Stomach (tissue), 9 donors: ENCODE results near the gene CRYGB. TPM values are rescaled to one million over a fixed set of nuclear protein-coding genes. Genes with fewer than 3 reads are reported as not detected.
"Not testable (repeated sequence)": the region's sequence is repeated elsewhere in the genome, so short reads cannot be mapped to it uniquely, and the experiment has no call there.

Source experiments
- DNase-seq, 2 donors: peaks; one replicate each; pipeline versions ENCODE4 v3.0.0 to v3.0.0-alpha.2; 2013 to 2019
- H3K27ac ChIP-seq, 5 donors: fragments of 200-600 bp in 4 of 5; sonication (generic) in 4 of 5; one replicate each; pipeline ENCODE4 v1.5.1; 2013 to 2019; ENCODE audit warnings: mild to moderate bottlenecking in 1 of 5, moderate library complexity in 1 of 5
- H3K27me3 ChIP-seq, 3 donors: fragments of 200-600 bp; sonication (generic); one replicate each; pipeline ENCODE4 v1.5.1; 2017 to 2019; ENCODE audit warnings: mixed run types in 1 of 3
- H3K36me3 ChIP-seq, 4 donors: fragments of 200-600 bp; sonication (generic); 1 replicate in 3 of 4; 2 replicates in 1 of 4; pipeline ENCODE4 v1.5.1; 2016 to 2019
- H3K4me1 ChIP-seq, 4 donors: fragments of 200-600 bp; sonication (generic); one replicate each; pipeline ENCODE4 v1.5.1; 2016 to 2019
- H3K4me3 ChIP-seq, 4 donors: fragments of 200-600 bp; sonication (generic) in 3 of 4; one replicate each; pipeline ENCODE4 v1.5.1; 2016 to 2019; ENCODE audit warnings: mild to moderate bottlenecking in 1 of 4
- H3K9me3 ChIP-seq, 4 donors: fragments of 200-600 bp; sonication (generic); one replicate each; pipeline ENCODE4 v1.5.1; 2016 to 2019
- CTCF ChIP-seq, 7 experiments: fragments of 450-650 bp in 4 of 7; fragments of 200-600 bp in 3 of 7; sonication (generic) in 3 of 7; IDR thresholded peaks; one replicate each; pipeline ENCODE4 v1.5.1; 2016 to 2019; ENCODE audit warnings: antibody characterized with exemption in 7 of 7, control low read depth in 2 of 7, mild to moderate bottlenecking in 1 of 7
- EP300 ChIP-seq: sonication (generic); formaldehyde crosslinking; IDR thresholded peaks from one replicate; pipeline ENCODE4 v1.6.1; 2017; ENCODE audit warnings: antibody characterized with exemption
- POLR2A ChIP-seq, 4 donors: fragments of 450-650 bp; IDR thresholded peaks; one replicate each; pipeline ENCODE4 v1.6.1; 2016; ENCODE audit warnings: antibody characterized with exemption in 4 of 4, control low read depth in 2 of 4, mild to moderate bottlenecking in 1 of 4, moderate library complexity in 1 of 4
- POLR2AphosphoS5 ChIP-seq, 3 donors: sonication (generic); formaldehyde crosslinking; IDR thresholded peaks; one replicate each; pipeline ENCODE4 v1.6.1; 2016; ENCODE audit warnings: antibody characterized with exemption in 3 of 3
- WGBS, 5 donors: extraction: QIAGEN DNeasy Blood & Tissue Kit in 3 of 5; methylation state at CpG; one replicate each; pipeline versions ENCODE4 v1.1.5 to v1.1.7; 2013 to 2018; 5-methylcytosine and 5-hydroxymethylcytosine counted together
- intact Hi-C: fragments of 100-400 bp; cut with DNase I; formaldehyde crosslinking; loops from one replicate; pipeline ENCODE4 v1.15.1; 2023; ENCODE audit warnings: low total_unique reads
- polyA plus RNA-seq, 3 donors: library from polyadenylated mRNA; stranded (reverse); fragments of 200-250 nt; gene quantifications; one replicate each; pipeline ENCODE4 v1.2.3, GENCODE V29; 2013
- total RNA-seq, 5 donors: library from RNA; depleted of rRNA; stranded (reverse); fragments of >200 nt; gene quantifications; one replicate each; pipeline versions ENCODE4 v1.1.0 to v1.2.3, GENCODE V29; 2014 to 2016
- donor health status: healthy with polysubstance abuse.
- donor health status: Bipolar disorder and iron deficiency.
- donor health status: healthy.

Gene CRYGB
- total and polyA plus RNA-seq, 8 donors = not detected

- TF ChIP-seq POLR2AphosphoS5 (IDR thresholded peaks at IDR 0.05) (no peak), CTCF (IDR thresholded peaks at IDR 0.05) (no peak), EP300 (no peak), POLR2A (IDR thresholded peaks at IDR 0.05) (no peak)
- DNase-seq = no peak
- Histone ChIP-seq H3K4me3 (no peak overlapping the region), H3K27me3 (no peaks in the 10 kb centered on the region), H3K36me3 (no peaks in the 10 kb centered on the region), H3K9me3 (peaks cover 0 to 8% (median 2%) of the 10 kb centered on the region in 4 donors), H3K4me1 (peaks cover 0 to 11% (median 3%) of the 10 kb centered on the region in 4 donors), H3K27ac (no peak overlapping the region)
- intact Hi-C loops = no loop called here
These were observed 1.1 kb upstream of the CRYGB start for GRCh38 chr2:208147008-208147407.

- Histone ChIP-seq H3K4me3 (no peak overlapping the region), H3K27ac (no peak overlapping the region), H3K4me1 (peaks cover 0 to 11% (median 3%) of the 10 kb centered on the region in 4 donors), H3K27me3 (no peaks in the 10 kb centered on the region), H3K9me3 (no peaks in the 10 kb centered on the region), H3K36me3 (no peaks in the 10 kb centered on the region)
- WGBS, 5 donors = 30 to 64% (median 31%) methylated on average over 12 to 14 of the region's 14 CpGs
- intact Hi-C loops = no loop called here
- DNase-seq = no peak
- no peak for TF ChIP-seq EP300
- no peak for TF ChIP-seq POLR2AphosphoS5 (IDR thresholded peaks at IDR 0.05)
- TF ChIP-seq POLR2A (IDR thresholded peaks at IDR 0.05) = no peak
- TF ChIP-seq CTCF (IDR thresholded peaks at IDR 0.05) = no peak
These were observed 2.8 kb downstream of the CRYGB start for GRCh38 chr2:208142925-208143799.

- Histone ChIP-seq H3K9me3 (no peaks in the 10 kb centered on the region), H3K27ac (no peak overlapping the region), H3K4me3 (no peak overlapping the region), H3K36me3 (no peaks in the 10 kb centered on the region), H3K4me1 (peaks cover 0 to 11% (median 3%) of the 10 kb centered on the region in 4 donors), H3K27me3 (no peaks in the 10 kb centered on the region)
- TF ChIP-seq CTCF (IDR thresholded peaks at IDR 0.05) (no peak), POLR2AphosphoS5 (IDR thresholded peaks at IDR 0.05) (no peak), POLR2A (IDR thresholded peaks at IDR 0.05) (no peak), EP300 (no peak)
- DNase-seq = peak in 1 of 2 donors; percentile 55
- 37 to 50% (median 44%) methylated on average over 8 of the region's 8 CpGs for WGBS, 5 donors
- intact Hi-C loops = no loop called here
These were observed 3.6 kb downstream of the CRYGB start for GRCh38 chr2:208142240-208142924.

- no peak for TF ChIP-seq POLR2AphosphoS5 (IDR thresholded peaks at IDR 0.05)
- no peak for TF ChIP-seq CTCF (IDR thresholded peaks at IDR 0.05)
- TF ChIP-seq EP300 = no peak
- no peak for TF ChIP-seq POLR2A (IDR thresholded peaks at IDR 0.05)
- 88 to 90% (median 90%) methylated on average over 18 of the region's 18 CpGs for WGBS, 5 donors
- intact Hi-C loops = no loop called here
These were observed 6.5 kb downstream of the CRYGB start for GRCh38 chr2:208139447-208139846.

GRCh38 chr2:208138334-208138733 is 7.6 kb downstream of the CRYGB start:
- DNase-seq, intact Hi-C loops: not testable (repeated sequence)

More at GRCh38 chr2:208139447-208139846, 6.5 kb downstream of the CRYGB start:
- Histone ChIP-seq H3K4me3 (no peak overlapping the region), H3K27ac (no peak overlapping the region), H3K4me1 (peaks cover 0 to 21% (median 6%) of the 10 kb centered on the region in 4 donors), H3K9me3 (no peaks in the 10 kb centered on the region), H3K27me3 (no peaks in the 10 kb centered on the region), H3K36me3 (no peaks in the 10 kb centered on the region)
- DNase-seq = no peak

More at GRCh38 chr2:208138334-208138733, 7.6 kb downstream of the CRYGB start:
- not testable (repeated sequence) for H3K36me3 ChIP-seq, H3K27me3 ChIP-seq, H3K27ac ChIP-seq, H3K4me3 ChIP-seq, H3K9me3 ChIP-seq
- H3K4me1 ChIP-seq = peaks cover 0 to 21% (median 6%) of the 10 kb centered on the region in 4 donors
- WGBS, 5 donors = 92 to 97% (median 94%) methylated on average over 7 of the region's 7 CpGs
